ENCODE data around the gene CSF3R.

- TF ChIP-seq POLR2AphosphoS5 (IDR thresholded peaks at IDR 0.05; ENCODE audit: low read depth, low read length) (no peak), SIN3A (IDR thresholded peaks at IDR 0.05; ENCODE audit: borderline replicate concordance, insufficient read depth, low read length) (no peak), TAF1 (IDR thresholded peaks at IDR 0.05; ENCODE audit: borderline replicate concordance, insufficient read depth, low read length) (no peak), REST (IDR thresholded peaks at IDR 0.05; ENCODE audit: insufficient read depth in 1 of 2, low read depth in 2 of 2, low read length in 2 of 2) (no peak)
These were observed 12.3 kb upstream of the CSF3R start for GRCh38 chr1:36494971-36495370.
